ENCODE results near the gene KDM3B.

DNA sequence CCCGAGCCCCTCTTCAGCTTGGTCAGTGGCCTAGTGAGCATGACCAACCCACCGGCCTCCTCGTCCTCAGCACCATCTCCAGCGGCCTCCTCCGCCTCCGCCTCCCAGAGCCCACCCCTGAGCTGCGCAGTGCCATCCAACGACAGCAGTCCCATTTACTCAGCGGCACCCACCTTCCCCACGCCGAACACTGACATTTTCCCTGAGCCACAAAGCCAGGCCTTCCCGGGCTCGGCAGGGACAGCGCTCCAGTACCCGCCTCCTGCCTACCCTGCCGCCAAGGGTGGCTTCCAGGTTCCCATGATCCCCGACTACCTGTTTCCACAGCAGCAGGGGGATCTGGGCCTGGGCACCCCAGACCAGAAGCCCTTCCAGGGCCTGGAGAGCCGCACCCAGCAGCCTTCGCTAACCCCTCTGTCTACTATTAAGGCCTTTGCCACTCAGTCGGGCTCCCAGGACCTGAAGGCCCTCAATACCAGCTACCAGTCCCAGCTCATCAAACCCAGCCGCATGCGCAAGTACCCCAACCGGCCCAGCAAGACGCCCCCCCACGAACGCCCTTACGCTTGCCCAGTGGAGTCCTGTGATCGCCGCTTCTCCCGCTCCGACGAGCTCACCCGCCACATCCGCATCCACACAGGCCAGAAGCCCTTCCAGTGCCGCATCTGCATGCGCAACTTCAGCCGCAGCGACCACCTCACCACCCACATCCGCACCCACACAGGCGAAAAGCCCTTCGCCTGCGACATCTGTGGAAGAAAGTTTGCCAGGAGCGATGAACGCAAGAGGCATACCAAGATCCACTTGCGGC, 114.6 kb downstream of the KDM3B start:
- TF ChIP-seq FOSL2 (IDR thresholded peaks at IDR 0.05) = no peak
- no peak for TF ChIP-seq FOSL2 (CRISPR knock-in tag; IDR thresholded peaks at IDR 0.05)
- TF ChIP-seq CHD2 (IDR thresholded peaks at IDR 0.05; ENCODE audit: low read length, partially characterized antibody) = no peak
- TF ChIP-seq, protein P1, sequence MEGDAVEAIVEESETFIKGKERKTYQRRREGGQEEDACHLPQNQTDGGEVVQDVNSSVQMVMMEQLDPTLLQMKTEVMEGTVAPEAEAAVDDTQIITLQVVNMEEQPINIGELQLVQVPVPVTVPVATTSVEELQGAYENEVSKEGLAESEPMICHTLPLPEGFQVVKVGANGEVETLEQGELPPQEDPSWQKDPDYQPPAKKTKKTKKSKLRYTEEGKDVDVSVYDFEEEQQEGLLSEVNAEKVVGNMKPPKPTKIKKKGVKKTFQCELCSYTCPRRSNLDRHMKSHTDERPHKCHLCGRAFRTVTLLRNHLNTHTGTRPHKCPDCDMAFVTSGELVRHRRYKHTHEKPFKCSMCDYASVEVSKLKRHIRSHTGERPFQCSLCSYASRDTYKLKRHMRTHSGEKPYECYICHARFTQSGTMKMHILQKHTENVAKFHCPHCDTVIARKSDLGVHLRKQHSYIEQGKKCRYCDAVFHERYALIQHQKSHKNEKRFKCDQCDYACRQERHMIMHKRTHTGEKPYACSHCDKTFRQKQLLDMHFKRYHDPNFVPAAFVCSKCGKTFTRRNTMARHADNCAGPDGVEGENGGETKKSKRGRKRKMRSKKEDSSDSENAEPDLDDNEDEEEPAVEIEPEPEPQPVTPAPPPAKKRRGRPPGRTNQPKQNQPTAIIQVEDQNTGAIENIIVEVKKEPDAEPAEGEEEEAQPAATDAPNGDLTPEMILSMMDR (IDR thresholded peaks at IDR 0.05) = no peak
- no peak for TF ChIP-seq NPAS2 (CRISPR knock-in tag; IDR thresholded peaks at IDR 0.05; ENCODE audit: borderline replicate concordance)
- no peak for TF ChIP-seq SMC3 (IDR thresholded peaks at IDR 0.05)
- TF ChIP-seq SREBF2 (IDR thresholded peaks at IDR 0.05) = no peak
- TF ChIP-seq ESRRA (IDR thresholded peaks at IDR 0.05; ENCODE audit: borderline replicate concordance, low read length) = no peak
